ENCODE data around the gene TECTA.
"Not testable (repeated sequence)": the region's sequence is repeated elsewhere in the genome, so short reads cannot be mapped to it uniquely, and the experiment has no call there.

Gene TECTA

GRCh38 chr11:121229495-121230215, 128.6 kb downstream of the TECTA start:
- no peak for DNase-seq (ENCODE audit: low read depth)

DNA sequence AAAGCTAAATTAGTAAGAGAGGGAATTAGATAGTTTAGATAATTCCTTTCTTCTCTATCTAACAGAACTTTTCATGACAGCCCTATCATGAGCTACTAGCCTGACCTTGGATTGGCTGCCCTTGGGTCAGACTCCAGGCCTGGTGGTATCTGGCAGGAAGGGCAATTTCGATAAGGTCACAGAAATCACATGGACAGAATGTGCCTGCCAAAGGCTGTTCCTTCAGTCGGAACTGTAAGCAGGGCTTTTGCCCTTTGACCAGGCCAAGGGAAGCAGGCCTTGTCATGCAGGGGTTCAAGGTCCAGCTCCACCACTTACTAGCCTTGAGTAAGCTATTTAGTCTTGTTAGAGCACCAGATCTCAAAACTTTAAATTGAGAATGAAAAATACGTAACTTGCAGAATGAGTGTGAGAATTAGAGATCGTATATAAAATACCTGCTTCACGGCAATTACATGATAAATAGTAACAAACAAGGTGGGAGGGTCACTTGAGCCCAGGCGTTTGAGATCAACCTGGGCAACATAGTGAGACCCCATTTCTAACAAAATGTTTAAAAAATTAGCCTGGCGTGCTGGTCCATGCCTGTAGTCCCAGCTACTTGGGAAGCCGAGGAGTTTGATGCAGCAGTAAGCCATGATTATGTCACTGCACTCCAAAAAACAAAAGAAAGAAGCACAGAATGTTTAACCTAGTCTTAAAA, 130.7 kb downstream of the TECTA start:
- no peak for DNase-seq (ENCODE audit: low read depth)

- no peak for DNase-seq (ENCODE audit: low read depth)
Observed at GRCh38 chr11:121235057-121235456, 134.0 kb downstream of the TECTA start.

GRCh38 chr11:121236115-121237001, 135.3 kb downstream of the TECTA start:
- DNase-seq (ENCODE audit: low read depth), result no peak

GRCh38 chr11:121237247-121237646, 136.2 kb downstream of the TECTA start:
- DNase-seq (ENCODE audit: low read depth), result not testable (repeated sequence)

GRCh38 chr11:121237686-121238658, 136.9 kb downstream of the TECTA start:
- no peak for DNase-seq (ENCODE audit: low read depth)

GRCh38 chr11:121238956-121239355, 137.9 kb downstream of the TECTA start:
- DNase-seq (ENCODE audit: low read depth), result no peak

- not testable (repeated sequence) for DNase-seq (ENCODE audit: low read depth)
Observed at GRCh38 chr11:121240001-121240400, 139.0 kb downstream of the TECTA start.

- DNase-seq (ENCODE audit: low read depth), result no peak
Observed at GRCh38 chr11:121240650-121241303, 139.7 kb downstream of the TECTA start.

Measured in T follicular helper cell (primary cell).